ENCODE measurements around the gene RNU2-1. TPM values are rescaled to one million over a fixed set of nuclear protein-coding genes. Genes with fewer than 3 reads are reported as not detected.

The RNU2-1 gene
- total and polyA plus RNA-seq, 2 donors (not counting 1 experiment from before 2014, with no cell fraction given): 5,063 TPM; not detected in 1

GRCh38 chr17:43219746-43220380, 13.9 kb downstream of the RNU2-1 start:
- ATAC-seq (ENCODE audit: low read depth): no peak
- Histone ChIP-seq H3K27ac (ENCODE audit: low read length in 2 of 2) (no peak overlapping the region), H3K36me3 (replicated peaks in 1 of 2; ENCODE audit: control extremely low read depth in 1 of 2, control insufficient read depth in 1 of 2, extremely low read depth in 1 of 2, insufficient read depth in 2 of 2, low read length in 1 of 2) (peaks cover 13 to 65% of the 10 kb centered on the region in 2 experiments), H2AFZ (ENCODE audit: insufficient read depth, low read depth, low read length, poor library complexity, severe bottlenecking) (no peak overlapping the region), H4K20me1 (ENCODE audit: control insufficient read depth, insufficient read depth, low read length, poor library complexity, severe bottlenecking) (no peaks in the 10 kb centered on the region), H3K9me3 (ENCODE audit: control extremely low read depth in 1 of 3, control insufficient read depth in 2 of 3, insufficient read depth in 1 of 3, low read length in 2 of 3) (no peaks in the 10 kb centered on the region), H3K9ac (ENCODE audit: low read length) (no peak overlapping the region), H3K27me3 (replicated peaks in 1 of 4; ENCODE audit: control extremely low read depth in 1 of 4, control insufficient read depth in 3 of 4, insufficient read depth in 4 of 4, low read length in 3 of 4) (no peaks in the 10 kb centered on the region), H3K79me2 (ENCODE audit: control insufficient read depth, insufficient read depth, low read length) (no peaks in the 10 kb centered on the region), H3K4me3 (ENCODE audit: control extremely low read depth in 1 of 5, extremely low read depth in 1 of 5, insufficient read depth in 1 of 5, low read depth in 2 of 5, low read length in 4 of 5) (no peak overlapping the region), H3K4me1 (ENCODE audit: control insufficient read depth in 2 of 2, insufficient read depth in 2 of 2, low read length in 2 of 2) (peaks cover 0 to 10% of the 10 kb centered on the region in 2 donors), H3K4me2 (replicated peaks; ENCODE audit: low read depth, low read length, poor library complexity, severe bottlenecking) (no peak overlapping the region)
- Mint-ChIP-seq H3K4me1 (peaks cover 17% of the 10 kb centered on the region), H3K4me3 (no peak overlapping the region), H3K27me3 (no peaks in the 10 kb centered on the region), H3K27ac (no peak overlapping the region), H3K9me3 (ENCODE audit: insufficient read depth) (no peaks in the 10 kb centered on the region)
- intact Hi-C loops (cut with micrococcal nuclease): no loop called here
- DNase-seq: no peak
- ChIA-PET POLR2A (interaction anchor here (0.5 to 0.6 kb wide), 2 partner anchors 19 to 100 kb away, joined by 4 to 5 read pairs; no protein-coding TSS in a partner anchor), CTCF (interaction anchor here (1.6 kb wide), 1 partner anchor 264 kb away, joined by 3 read pairs; the partner anchor contains the start of gene DHX8)
- no peak for TF ChIP-seq CTCF (IDR thresholded peaks at IDR 0.05)
- no peak for TF ChIP-seq EZH2 (IDR thresholded peaks at IDR 0.05; ENCODE audit: borderline replicate concordance, insufficient read depth, low read depth, low read length, poor library complexity, severe bottlenecking)
- 97% methylated on average over 4 of the region's 8 CpGs for WGBS (ENCODE audit: insufficient coverage)

GRCh38 chr17:43219001-43219400, 14.8 kb downstream of the RNU2-1 start:
- peaks cover 4% of the 10 kb centered on the region for H3K79me2 ChIP-seq (ENCODE audit: control insufficient read depth, insufficient read depth, low read length)
- Mint-ChIP-seq H3K4me1 (peaks cover 14% of the 10 kb centered on the region), H3K27ac (no peak overlapping the region), H3K9me3 (ENCODE audit: insufficient read depth) (no peaks in the 10 kb centered on the region), H3K4me3 (no peak overlapping the region), H3K27me3 (no peaks in the 10 kb centered on the region)
- TF ChIP-seq CTCF (IDR thresholded peaks at IDR 0.05) (no peak), EZH2 (IDR thresholded peaks at IDR 0.05; ENCODE audit: borderline replicate concordance, insufficient read depth, low read depth, low read length, poor library complexity, severe bottlenecking) (no peak)
- no peak overlapping the region for H3K4me3 ChIP-seq (ENCODE audit: control extremely low read depth in 1 of 5, extremely low read depth in 1 of 5, insufficient read depth in 1 of 5, low read depth in 2 of 5, low read length in 4 of 5)
- no peak overlapping the region for H2AFZ ChIP-seq (ENCODE audit: insufficient read depth, low read depth, low read length, poor library complexity, severe bottlenecking)
- no peaks in the 10 kb centered on the region for H3K27me3 ChIP-seq (replicated peaks in 1 of 4; ENCODE audit: control extremely low read depth in 1 of 4, control insufficient read depth in 3 of 4, insufficient read depth in 4 of 4, low read length in 3 of 4)
- intact Hi-C loops (cut with micrococcal nuclease): no loop called here
- ATAC-seq (ENCODE audit: low read depth): no peak
- H3K36me3 ChIP-seq (replicated peaks in 1 of 2; ENCODE audit: control extremely low read depth in 1 of 2, control insufficient read depth in 1 of 2, extremely low read depth in 1 of 2, insufficient read depth in 2 of 2, low read length in 1 of 2): peaks cover 16 to 62% of the 10 kb centered on the region in 2 experiments
- POLR2A ChIA-PET: no interaction called here
- no peaks in the 10 kb centered on the region for H4K20me1 ChIP-seq (ENCODE audit: control insufficient read depth, insufficient read depth, low read length, poor library complexity, severe bottlenecking)
- WGBS (ENCODE audit: insufficient coverage): 100% methylated on average over 1 of the region's 2 CpGs
- H3K27ac ChIP-seq (ENCODE audit: low read length in 2 of 2): no peak overlapping the region
- H3K9ac ChIP-seq (ENCODE audit: low read length): no peak overlapping the region
- CTCF ChIA-PET: interaction anchor here (0.7 to 1.6 kb wide), 3 partner anchors 169 to 372 kb away, joined by 3 read pairs; partner anchors contain the start of gene DHX8
- H3K4me2 ChIP-seq (replicated peaks; ENCODE audit: low read depth, low read length, poor library complexity, severe bottlenecking): no peak overlapping the region
- DNase-seq: no peak
- H3K9me3 ChIP-seq (ENCODE audit: control extremely low read depth in 1 of 3, control insufficient read depth in 2 of 3, insufficient read depth in 1 of 3, low read length in 2 of 3): no peaks in the 10 kb centered on the region
- peaks cover 0 to 1% of the 10 kb centered on the region in 2 donors for H3K4me1 ChIP-seq (ENCODE audit: control insufficient read depth in 2 of 2, insufficient read depth in 2 of 2, low read length in 2 of 2)

Measured in B cell (primary cell).